Peyer's patch (tissue), 4 donors: ENCODE data around the gene BACH1. TPM values are rescaled to one million over a fixed set of nuclear protein-coding genes. Genes with fewer than 3 reads are reported as not detected.

Experiments
- DNase-seq, 3 donors: peaks; one replicate each; pipeline ENCODE4 v3.0.0-alpha.2; 2017 to 2019
- H3K27ac ChIP-seq, 4 donors: fragments of 200-600 bp; sonication (generic); one replicate each; pipeline ENCODE4 v1.5.1; 2016 to 2019
- H3K27me3 ChIP-seq, 2 donors: fragments of 200-600 bp; sonication (generic); one replicate each; pipeline ENCODE4 v1.5.1; 2019
- H3K36me3 ChIP-seq, 3 donors: fragments of 200-600 bp; sonication (generic); one replicate each; pipeline ENCODE4 v1.5.1; 2016 to 2019
- H3K4me1 ChIP-seq, 4 donors: fragments of 200-600 bp; sonication (generic); one replicate each; pipeline ENCODE4 v1.5.1; 2016 to 2019
- H3K4me3 ChIP-seq, 4 donors: fragments of 200-600 bp; sonication (generic); 1 replicate in 3 of 4; 2 replicates in 1 of 4; pipeline ENCODE4 v1.5.1; 2016 to 2019; ENCODE audit warnings: mild to moderate bottlenecking in 1 of 4
- H3K9me3 ChIP-seq, 4 donors: fragments of 200-600 bp; sonication (generic); one replicate each; pipeline ENCODE4 v1.5.1; 2016 to 2019; ENCODE audit warnings: mild to moderate bottlenecking in 1 of 4
- CTCF ChIP-seq, 6 experiments: fragments of 450-650 bp in 4 of 6; fragments of 200-600 bp in 2 of 6; sonication (generic) in 1 of 6; IDR thresholded peaks; one replicate each; pipeline ENCODE4 v1.5.1; 2017 to 2019; ENCODE audit warnings: antibody characterized with exemption in 6 of 6, mild to moderate bottlenecking in 3 of 6, moderate library complexity in 1 of 6
- POLR2A ChIP-seq, 2 donors: fragments of 450-650 bp; IDR thresholded peaks; one replicate each; pipeline ENCODE4 v1.5.1; 2017; ENCODE audit warnings: antibody characterized with exemption in 2 of 2, mild to moderate bottlenecking in 2 of 2, moderate library complexity in 2 of 2
- total RNA-seq, 4 donors: library from RNA; depleted of rRNA; stranded (reverse); fragments of >200 nt; gene quantifications; one replicate each; pipeline ENCODE4 v1.1.0, GENCODE V29; 2016

BACH1 gene
- total RNA-seq, 4 donors from 2014 or later: 52.8 to 72.7 (median 68.3) TPM

- Histone ChIP-seq H3K4me1 (peaks cover 0 to 54% (median 12%) of the 10 kb centered on the region in 4 donors), H3K4me3 (no peak overlapping the region), H3K36me3 (no peaks in the 10 kb centered on the region), H3K27ac (no peak overlapping the region), H3K9me3 (no peaks in the 10 kb centered on the region), H3K27me3 (no peaks in the 10 kb centered on the region)
- TF ChIP-seq POLR2A (IDR thresholded peaks at IDR 0.05): no peak
- no peak for TF ChIP-seq CTCF (IDR thresholded peaks at IDR 0.05)
- DNase-seq: no peak
Observed at GRCh38 chr21:29306920-29307319, 8.2 kb downstream of the BACH1 start.

GRCh38 chr21:29307718-29308455, 9.2 kb downstream of the BACH1 start:
- Histone ChIP-seq H3K27ac (no peak overlapping the region), H3K36me3 (no peaks in the 10 kb centered on the region), H3K4me3 (no peak overlapping the region), H3K9me3 (no peaks in the 10 kb centered on the region), H3K27me3 (no peaks in the 10 kb centered on the region), H3K4me1 (peaks cover 0 to 47% (median 7%) of the 10 kb centered on the region in 4 donors)
- DNase-seq: no peak
- no peak for TF ChIP-seq POLR2A (IDR thresholded peaks at IDR 0.05)
- no peak for TF ChIP-seq CTCF (IDR thresholded peaks at IDR 0.05)

- Histone ChIP-seq H3K27ac (no peak overlapping the region), H3K9me3 (no peaks in the 10 kb centered on the region), H3K4me3 (no peak overlapping the region), H3K36me3 (no peaks in the 10 kb centered on the region), H3K4me1 (peaks cover 0 to 45% (median 7%) of the 10 kb centered on the region in 4 donors), H3K27me3 (no peaks in the 10 kb centered on the region)
- no peak for TF ChIP-seq POLR2A (IDR thresholded peaks at IDR 0.05)
- TF ChIP-seq CTCF (IDR thresholded peaks at IDR 0.05): no peak
- DNase-seq: no peak
Observed at GRCh38 chr21:29308456-29308783, 9.7 kb downstream of the BACH1 start.

GRCh38 chr21:29309703-29310102, 11.0 kb downstream of the BACH1 start:
- Histone ChIP-seq H3K9me3 (no peaks in the 10 kb centered on the region), H3K27ac (no peak overlapping the region), H3K4me1 (peaks cover 0 to 32% (median 6%) of the 10 kb centered on the region in 4 donors), H3K36me3 (no peaks in the 10 kb centered on the region), H3K4me3 (no peak overlapping the region), H3K27me3 (no peaks in the 10 kb centered on the region)
- no peak for DNase-seq
- TF ChIP-seq CTCF (IDR thresholded peaks at IDR 0.05) (no peak), POLR2A (IDR thresholded peaks at IDR 0.05) (no peak)

GRCh38 chr21:29311802-29312201, 13.1 kb downstream of the BACH1 start:
- TF ChIP-seq CTCF (IDR thresholded peaks at IDR 0.05) (no peak), POLR2A (IDR thresholded peaks at IDR 0.05) (no peak)
- no peaks in the 10 kb centered on the region for H3K27me3 ChIP-seq
- H3K4me1 ChIP-seq: peaks cover 0 to 18% (median 3%) of the 10 kb centered on the region in 4 donors
- H3K27ac ChIP-seq: no peak overlapping the region
- DNase-seq: no peak
- H3K4me3 ChIP-seq: no peak overlapping the region
- no peaks in the 10 kb centered on the region for H3K36me3 ChIP-seq
- no peaks in the 10 kb centered on the region for H3K9me3 ChIP-seq
